Mammary epithelial cell (primary cell): ENCODE data around the gene P2RY14.

ENCODE experiments used
- EZH2 ChIP-seq: IDR thresholded peaks from 2 replicates; pipeline ENCODE4 v1.6.1; 2012; ENCODE audit warnings: low read length, inconsistent platforms, borderline replicate concordance
- TF ChIP-seq, protein P1 (sequence below), 2 donors: IDR thresholded peaks in 1 of 2; conservative IDR thresholded peaks in 1 of 2; 2 replicates each; pipeline ENCODE4 v1.5.1; 2011 to 2012; ENCODE audit warnings: inconsistent platforms in 2 of 2, low read length in 2 of 2, mild to moderate bottlenecking in 2 of 2, control low read depth in 1 of 2, low read depth in 1 of 2; ENCODE audit not compliant: insufficient read depth in 1 of 2; ENCODE audit errors: extremely low read depth in 1 of 2

DNA sequence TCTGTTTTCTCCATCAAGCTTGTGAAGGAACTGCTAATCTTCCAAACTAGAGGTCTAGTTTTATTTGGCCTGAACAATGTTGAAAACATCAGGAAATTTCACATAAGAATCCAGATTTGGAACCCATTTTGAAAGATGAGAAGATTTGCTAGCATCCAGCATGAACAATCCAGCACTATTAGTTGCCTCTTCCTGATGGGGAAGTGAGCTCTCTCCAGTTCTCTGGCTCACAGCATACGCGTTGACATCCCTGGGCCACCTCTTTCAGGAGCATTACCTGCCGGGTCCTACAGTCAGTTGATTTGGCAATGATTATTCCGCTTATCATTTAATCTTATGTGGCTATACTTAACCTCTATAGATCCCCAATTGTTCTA lies 27.4 kb upstream of the P2RY14 start:
- TF ChIP-seq, protein P1, sequence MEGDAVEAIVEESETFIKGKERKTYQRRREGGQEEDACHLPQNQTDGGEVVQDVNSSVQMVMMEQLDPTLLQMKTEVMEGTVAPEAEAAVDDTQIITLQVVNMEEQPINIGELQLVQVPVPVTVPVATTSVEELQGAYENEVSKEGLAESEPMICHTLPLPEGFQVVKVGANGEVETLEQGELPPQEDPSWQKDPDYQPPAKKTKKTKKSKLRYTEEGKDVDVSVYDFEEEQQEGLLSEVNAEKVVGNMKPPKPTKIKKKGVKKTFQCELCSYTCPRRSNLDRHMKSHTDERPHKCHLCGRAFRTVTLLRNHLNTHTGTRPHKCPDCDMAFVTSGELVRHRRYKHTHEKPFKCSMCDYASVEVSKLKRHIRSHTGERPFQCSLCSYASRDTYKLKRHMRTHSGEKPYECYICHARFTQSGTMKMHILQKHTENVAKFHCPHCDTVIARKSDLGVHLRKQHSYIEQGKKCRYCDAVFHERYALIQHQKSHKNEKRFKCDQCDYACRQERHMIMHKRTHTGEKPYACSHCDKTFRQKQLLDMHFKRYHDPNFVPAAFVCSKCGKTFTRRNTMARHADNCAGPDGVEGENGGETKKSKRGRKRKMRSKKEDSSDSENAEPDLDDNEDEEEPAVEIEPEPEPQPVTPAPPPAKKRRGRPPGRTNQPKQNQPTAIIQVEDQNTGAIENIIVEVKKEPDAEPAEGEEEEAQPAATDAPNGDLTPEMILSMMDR (conservative IDR thresholded peaks at IDR 0.05 in 1 of 2, IDR thresholded peaks at IDR 0.05 in 1 of 2; ENCODE audit: extremely low read depth in 1 of 2, insufficient read depth in 1 of 2, low read depth in 1 of 2, low read length in 2 of 2), result no peak
- TF ChIP-seq EZH2, result no peak
